ENCODE data around the gene MAN1C1.

DNA sequence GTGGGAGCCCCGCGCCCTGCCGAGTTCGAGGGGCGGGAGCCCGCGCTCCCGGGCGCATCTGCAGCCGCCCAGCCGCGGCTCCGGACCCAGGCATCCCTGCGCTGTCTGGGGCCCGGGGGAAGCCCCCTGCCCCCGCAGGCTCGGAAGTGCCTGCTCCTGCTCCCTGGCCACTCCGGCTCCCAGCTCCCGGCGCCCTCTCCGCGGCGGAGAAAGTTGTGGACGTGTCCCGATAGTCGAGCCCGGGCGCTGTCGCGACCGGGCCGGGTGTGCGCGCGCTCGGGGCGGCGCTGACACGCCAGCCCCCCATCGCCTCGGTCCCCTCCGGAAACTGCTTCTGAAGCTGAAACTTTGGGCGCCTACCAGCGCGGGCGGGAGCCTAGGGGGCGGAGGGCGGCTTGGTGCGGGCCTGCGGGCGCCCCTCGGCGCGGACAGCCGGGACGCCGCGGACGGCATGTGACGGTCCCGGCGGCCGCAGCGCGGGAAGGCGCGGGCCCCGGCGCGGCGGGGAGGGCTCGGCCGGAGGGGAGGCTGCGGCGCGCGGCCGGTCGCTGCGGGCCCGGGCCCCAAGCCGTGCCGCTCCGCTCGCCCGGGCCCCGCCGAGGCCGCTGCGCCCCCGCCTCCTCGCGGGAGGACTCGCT, 515 bp downstream of the MAN1C1 start:
- TF ChIP-seq, protein P1, sequence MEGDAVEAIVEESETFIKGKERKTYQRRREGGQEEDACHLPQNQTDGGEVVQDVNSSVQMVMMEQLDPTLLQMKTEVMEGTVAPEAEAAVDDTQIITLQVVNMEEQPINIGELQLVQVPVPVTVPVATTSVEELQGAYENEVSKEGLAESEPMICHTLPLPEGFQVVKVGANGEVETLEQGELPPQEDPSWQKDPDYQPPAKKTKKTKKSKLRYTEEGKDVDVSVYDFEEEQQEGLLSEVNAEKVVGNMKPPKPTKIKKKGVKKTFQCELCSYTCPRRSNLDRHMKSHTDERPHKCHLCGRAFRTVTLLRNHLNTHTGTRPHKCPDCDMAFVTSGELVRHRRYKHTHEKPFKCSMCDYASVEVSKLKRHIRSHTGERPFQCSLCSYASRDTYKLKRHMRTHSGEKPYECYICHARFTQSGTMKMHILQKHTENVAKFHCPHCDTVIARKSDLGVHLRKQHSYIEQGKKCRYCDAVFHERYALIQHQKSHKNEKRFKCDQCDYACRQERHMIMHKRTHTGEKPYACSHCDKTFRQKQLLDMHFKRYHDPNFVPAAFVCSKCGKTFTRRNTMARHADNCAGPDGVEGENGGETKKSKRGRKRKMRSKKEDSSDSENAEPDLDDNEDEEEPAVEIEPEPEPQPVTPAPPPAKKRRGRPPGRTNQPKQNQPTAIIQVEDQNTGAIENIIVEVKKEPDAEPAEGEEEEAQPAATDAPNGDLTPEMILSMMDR (IDR thresholded peaks at IDR 0.05): no peak
- TF ChIP-seq POLR2A (IDR thresholded peaks at IDR 0.05): no peak

All from uterus (tissue), 2 donors.